ENCODE data around the gene APOA4. TPM values are rescaled to one million over a fixed set of nuclear protein-coding genes. Genes with fewer than 3 reads are reported as not detected.
A peak's percentile ranks its signal among the peaks of the same experiment; 100 is the strongest.

Gene APOA4
- total RNA-seq, 1 experiment from 2014 or later: 3.3 TPM

- CTCF ChIA-PET: interaction anchor here (2.1 kb wide), 1 partner anchor 14 kb away, joined by 5 read pairs; the partner anchor contains the start of gene APOA5
- H3K36me3 ChIP-seq (ENCODE audit: control insufficient read depth, insufficient read depth, low read length): peaks cover 16% of the 10 kb centered on the region
Measured at GRCh38 chr11:116776522-116776984, 46.6 kb downstream of the APOA4 start.

DNA sequence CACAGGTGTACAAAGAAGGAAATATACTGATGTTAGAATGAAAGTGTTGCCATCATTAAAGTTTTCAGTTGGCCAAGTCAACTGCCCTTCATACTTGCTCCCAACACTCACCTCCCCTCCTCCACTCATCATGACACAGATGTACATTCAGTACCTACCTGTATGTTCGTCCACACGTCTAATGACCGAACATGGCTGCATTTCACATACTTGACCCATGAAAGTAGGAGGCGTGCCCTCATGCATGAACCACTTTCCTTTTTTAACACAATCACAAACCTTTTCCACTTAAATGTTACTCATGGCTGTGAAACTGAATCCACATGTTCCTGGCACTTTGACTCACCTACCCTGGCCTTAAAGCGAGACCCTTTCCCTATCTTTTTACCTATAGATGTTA lies 47.1 kb downstream of the APOA4 start:
- BruUV-seq (replicated peaks): no TSS peak
- no peak for DNase-seq
- Histone ChIP-seq H3K9me3 (no peaks in the 10 kb centered on the region), H3K27me3 (replicated peaks; ENCODE audit: control insufficient read depth, insufficient read depth, low read length) (no peaks in the 10 kb centered on the region), H3K36me3 (ENCODE audit: control insufficient read depth, insufficient read depth, low read length) (peaks cover 16% of the 10 kb centered on the region), H3K4me3 (ENCODE audit: low read depth, low read length) (no peak overlapping the region), H3K4me1 (peaks cover 25% of the 10 kb centered on the region)
- H3K4me1 Mint-ChIP-seq (ENCODE audit: low read depth, unreplicated experiment): peaks cover 40% of the 10 kb centered on the region
- peaks cover 86% of the 10 kb centered on the region for H3K36me3 Mint-ChIP-seq (ENCODE audit: insufficient read depth, unreplicated experiment)
- POLR2A ChIA-PET: interaction anchor here (0.6 to 1.5 kb wide), 4 partner anchors 11 to 65 kb away, joined by 4 to 10 read pairs (median 5); partner anchors contain the start of genes APOA1 and ZPR1
- TF ChIP-seq CTCF (IDR thresholded peaks at IDR 0.05; ENCODE audit: insufficient read depth in 1 of 2, low read depth in 1 of 2, low read length in 1 of 2, severe bottlenecking in 1 of 2, unreplicated experiment in 1 of 2): no peak
- no peak overlapping the region for H3K27ac Mint-ChIP-seq (ENCODE audit: unreplicated experiment)
- CTCF ChIA-PET: interaction anchor here (0.6 to 2.1 kb wide), 4 partner anchors 15 to 151 kb away, joined by 3 to 5 read pairs (median 4); partner anchors contain the start of gene APOA5
- intact Hi-C loops (cut with micrococcal nuclease; ENCODE audit: unreplicated experiment): no loop called here
- H3K9me3 Mint-ChIP-seq (ENCODE audit: unreplicated experiment): no peaks in the 10 kb centered on the region
- no peaks in the 10 kb centered on the region for H3K27me3 Mint-ChIP-seq (ENCODE audit: insufficient read depth, unreplicated experiment)
- no peak overlapping the region for H3K4me3 Mint-ChIP-seq (ENCODE audit: unreplicated experiment)

More at GRCh38 chr11:116776522-116776984, 46.6 kb downstream of the APOA4 start:
- no peak overlapping the region for H3K27ac Mint-ChIP-seq (ENCODE audit: unreplicated experiment)
- no peaks in the 10 kb centered on the region for H3K9me3 ChIP-seq
- intact Hi-C loops (cut with micrococcal nuclease; ENCODE audit: unreplicated experiment): no loop called here
- no peak for TF ChIP-seq CTCF (IDR thresholded peaks at IDR 0.05; ENCODE audit: insufficient read depth in 1 of 2, low read depth in 1 of 2, low read length in 1 of 2, severe bottlenecking in 1 of 2, unreplicated experiment in 1 of 2)
- no peaks in the 10 kb centered on the region for H3K27me3 ChIP-seq (replicated peaks; ENCODE audit: control insufficient read depth, insufficient read depth, low read length)
- H3K4me1 Mint-ChIP-seq (ENCODE audit: low read depth, unreplicated experiment): peaks cover 35% of the 10 kb centered on the region
- peaks cover 89% of the 10 kb centered on the region for H3K36me3 Mint-ChIP-seq (ENCODE audit: insufficient read depth, unreplicated experiment)
- no peak for DNase-seq
- no peaks in the 10 kb centered on the region for H3K27me3 Mint-ChIP-seq (ENCODE audit: insufficient read depth, unreplicated experiment)
- no peak overlapping the region for H3K4me3 ChIP-seq (ENCODE audit: low read depth, low read length)
- POLR2A ChIA-PET: interaction anchor here (1.1 to 1.5 kb wide), 2 partner anchors 11 to 61 kb away, joined by 4 to 5 read pairs; partner anchors contain the start of genes APOA1 and ZPR1
- H3K4me3 Mint-ChIP-seq (ENCODE audit: unreplicated experiment): no peak overlapping the region
- H3K9me3 Mint-ChIP-seq (ENCODE audit: unreplicated experiment): no peaks in the 10 kb centered on the region
- peaks cover 19% of the 10 kb centered on the region for H3K4me1 ChIP-seq
- no TSS peak for BruUV-seq (replicated peaks)

DNA sequence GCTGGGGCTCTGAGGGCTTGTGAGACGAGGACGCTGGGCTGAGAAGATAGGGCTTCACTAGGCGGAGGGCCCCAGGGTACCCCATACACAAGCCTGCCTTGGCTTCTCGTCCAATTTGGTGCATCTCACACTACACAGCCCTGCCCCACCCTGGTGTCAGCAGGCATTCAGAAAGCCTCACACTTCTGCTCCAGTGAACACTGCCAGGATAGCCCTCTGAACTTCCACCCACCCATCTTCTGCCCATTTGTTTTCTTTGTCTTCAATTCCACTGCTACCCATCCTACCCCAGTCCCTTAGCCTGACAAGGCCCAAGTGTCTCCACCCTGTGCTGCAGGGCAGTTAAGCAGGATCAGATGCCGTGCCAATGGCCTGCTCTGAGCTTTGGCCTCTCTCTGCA lies 48.4 kb downstream of the APOA4 start:
- H3K4me1 ChIP-seq: peaks cover 26% of the 10 kb centered on the region
- H3K4me3 Mint-ChIP-seq (ENCODE audit: unreplicated experiment): peak overlapping the region; percentile 58
- intact Hi-C loops (cut with micrococcal nuclease; ENCODE audit: unreplicated experiment): no loop called here
- peaks cover 14% of the 10 kb centered on the region for H3K36me3 ChIP-seq (ENCODE audit: control insufficient read depth, insufficient read depth, low read length)
- no peaks in the 10 kb centered on the region for H3K27me3 ChIP-seq (replicated peaks; ENCODE audit: control insufficient read depth, insufficient read depth, low read length)
- CTCF ChIA-PET: interaction anchor here (0.6 to 1.6 kb wide), 4 partner anchors 17 to 324 kb away, joined by 3 to 4 read pairs (median 4); partner anchors contain the start of genes APOA5 and APOC3
- BruUV-seq (replicated peaks): no TSS peak
- peaks cover 86% of the 10 kb centered on the region for H3K36me3 Mint-ChIP-seq (ENCODE audit: insufficient read depth, unreplicated experiment)
- TF ChIP-seq CTCF (IDR thresholded peaks at IDR 0.05; ENCODE audit: insufficient read depth in 1 of 2, low read depth in 1 of 2, low read length in 1 of 2, severe bottlenecking in 1 of 2, unreplicated experiment in 1 of 2): no peak
- POLR2A ChIA-PET: interaction anchor here (1.0 kb wide), 2 partner anchors 54 to 62 kb away, joined by 3 to 5 read pairs; partner anchors contain the start of gene APOA1
- H3K9me3 Mint-ChIP-seq (ENCODE audit: unreplicated experiment): no peaks in the 10 kb centered on the region
- no peak for DNase-seq
- no peaks in the 10 kb centered on the region for H3K9me3 ChIP-seq
- no peak overlapping the region for H3K4me3 ChIP-seq (ENCODE audit: low read depth, low read length)
- no peaks in the 10 kb centered on the region for H3K27me3 Mint-ChIP-seq (ENCODE audit: insufficient read depth, unreplicated experiment)
- peak overlapping the region; percentile 77 for H3K27ac Mint-ChIP-seq (ENCODE audit: unreplicated experiment)
- H3K4me1 Mint-ChIP-seq (ENCODE audit: low read depth, unreplicated experiment): peaks cover 43% of the 10 kb centered on the region

All from Caco-2 (cell line).